ENCODE measurements around the gene CNTNAP2.

DNA sequence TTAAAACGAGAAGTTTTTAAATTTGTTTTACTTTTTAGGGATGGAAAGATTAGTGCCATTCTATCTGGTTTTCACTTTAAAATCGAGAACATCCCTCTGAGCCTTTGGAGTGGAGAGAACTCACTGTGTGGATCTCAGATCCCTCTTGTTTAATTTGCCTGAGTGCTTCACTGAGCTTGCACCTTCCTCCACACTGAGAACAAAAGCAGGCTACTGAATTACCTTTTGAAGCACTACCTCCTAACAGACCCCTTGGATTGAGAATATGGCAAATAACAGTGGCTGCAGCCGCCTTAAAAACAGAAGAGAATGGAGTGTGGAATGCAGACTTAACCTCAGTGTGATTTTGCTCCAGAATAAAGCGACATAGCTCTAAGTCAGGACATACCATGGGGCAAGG, 204.7 kb downstream of the CNTNAP2 start:
- TF ChIP-seq POLR2AphosphoS5 (IDR thresholded peaks at IDR 0.05) (no peak), EP300 (IDR thresholded peaks at IDR 0.05) (no peak), POLR2A (IDR thresholded peaks at IDR 0.05) (no peak)
- TF ChIP-seq, protein P1, sequence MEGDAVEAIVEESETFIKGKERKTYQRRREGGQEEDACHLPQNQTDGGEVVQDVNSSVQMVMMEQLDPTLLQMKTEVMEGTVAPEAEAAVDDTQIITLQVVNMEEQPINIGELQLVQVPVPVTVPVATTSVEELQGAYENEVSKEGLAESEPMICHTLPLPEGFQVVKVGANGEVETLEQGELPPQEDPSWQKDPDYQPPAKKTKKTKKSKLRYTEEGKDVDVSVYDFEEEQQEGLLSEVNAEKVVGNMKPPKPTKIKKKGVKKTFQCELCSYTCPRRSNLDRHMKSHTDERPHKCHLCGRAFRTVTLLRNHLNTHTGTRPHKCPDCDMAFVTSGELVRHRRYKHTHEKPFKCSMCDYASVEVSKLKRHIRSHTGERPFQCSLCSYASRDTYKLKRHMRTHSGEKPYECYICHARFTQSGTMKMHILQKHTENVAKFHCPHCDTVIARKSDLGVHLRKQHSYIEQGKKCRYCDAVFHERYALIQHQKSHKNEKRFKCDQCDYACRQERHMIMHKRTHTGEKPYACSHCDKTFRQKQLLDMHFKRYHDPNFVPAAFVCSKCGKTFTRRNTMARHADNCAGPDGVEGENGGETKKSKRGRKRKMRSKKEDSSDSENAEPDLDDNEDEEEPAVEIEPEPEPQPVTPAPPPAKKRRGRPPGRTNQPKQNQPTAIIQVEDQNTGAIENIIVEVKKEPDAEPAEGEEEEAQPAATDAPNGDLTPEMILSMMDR (IDR thresholded peaks at IDR 0.05), result no peak
